ENCODE measurements around the gene ANKRD22. TPM values are rescaled to one million over a fixed set of nuclear protein-coding genes. Genes with fewer than 3 reads are reported as not detected.
"Not testable (repeated sequence)": the region's sequence is repeated elsewhere in the genome, so short reads cannot be mapped to it uniquely, and the experiment has no call there.

Gene ANKRD22
- not detected for polyA plus RNA-seq (ENCODE audit: insufficient read length)

GRCh38 chr10:88851706-88852105 lies at the start of gene ANKRD22:
TSS of gene ANKRD22 (minus strand) at chr10:88851844. CDS start at chr10:88851607, 237 bp downstream.
- no peak for DNase-seq

- no peak for DNase-seq
These were observed 48.2 kb upstream of the ANKRD22 start for GRCh38 chr10:88899886-88900285.

DNA sequence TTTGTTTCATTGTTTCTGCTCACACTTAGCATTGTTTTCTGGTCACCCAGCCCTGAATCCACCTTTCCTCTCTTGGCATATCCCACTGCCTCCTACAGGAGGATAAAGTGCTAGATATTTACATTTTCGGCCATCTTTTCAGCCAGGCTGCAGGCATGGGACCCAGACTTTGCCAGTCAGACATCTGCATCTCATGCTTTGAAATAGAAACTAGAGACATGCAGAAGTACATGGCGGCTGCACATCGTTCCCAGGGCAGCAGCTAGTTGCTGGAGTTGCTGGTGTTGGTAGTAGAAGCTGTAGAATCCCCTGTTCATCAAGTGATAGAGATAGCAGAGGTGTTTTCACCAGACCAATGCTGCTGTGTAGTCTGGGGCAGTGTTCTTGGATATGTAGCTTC lies 47.1 kb upstream of the ANKRD22 start:
- DNase-seq: no peak

- peak; percentile 59 for DNase-seq
These were observed 45.6 kb upstream of the ANKRD22 start for GRCh38 chr10:88896994-88897853.

GRCh38 chr10:88896372-88896993 lies 44.8 kb upstream of the ANKRD22 start:
- DNase-seq: no peak

DNA sequence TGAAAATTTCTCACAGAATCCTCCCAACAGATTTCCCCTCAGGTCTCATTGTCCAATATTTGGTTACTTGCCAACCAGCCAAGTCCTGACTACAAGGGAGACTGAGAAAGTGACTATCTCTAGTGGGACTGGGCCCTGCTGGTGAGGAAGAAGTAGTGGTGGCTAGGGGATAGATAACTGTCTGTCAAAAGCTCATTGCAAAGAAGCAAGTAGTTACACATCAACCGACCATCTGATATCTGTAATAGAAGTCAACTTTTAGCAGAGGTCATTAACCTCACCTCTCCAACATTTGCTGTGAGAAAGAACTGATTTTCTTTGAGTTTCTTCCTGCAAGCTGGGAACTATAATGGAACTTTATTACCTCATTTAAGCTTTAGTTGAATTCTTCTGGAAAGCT lies 43.6 kb upstream of the ANKRD22 start:
- DNase-seq: no peak

DNA sequence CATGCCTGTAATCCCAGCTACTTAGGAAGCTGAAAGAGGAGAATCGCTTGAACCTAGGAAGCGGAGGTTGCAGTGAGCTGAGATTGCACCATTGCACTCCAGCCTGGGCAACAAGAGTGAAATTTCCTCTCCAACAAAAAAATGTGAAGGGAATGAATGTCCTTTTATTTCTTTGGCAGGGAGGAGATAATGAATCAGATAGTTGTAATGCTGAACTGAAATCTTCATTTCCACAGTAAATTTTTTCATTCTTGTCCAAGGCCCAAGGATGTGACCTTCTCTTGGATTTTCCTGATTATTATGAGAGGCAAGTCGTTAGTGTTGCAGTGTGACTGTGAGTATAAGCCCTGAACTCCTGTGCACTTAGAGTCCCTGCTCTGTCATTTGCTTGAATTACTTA lies 42.0 kb upstream of the ANKRD22 start:
- DNase-seq: no peak

- no peak for DNase-seq
These were observed 40.8 kb upstream of the ANKRD22 start for GRCh38 chr10:88892222-88892967.

GRCh38 chr10:88890681-88891381 lies 39.2 kb upstream of the ANKRD22 start:
- no peak for DNase-seq

DNA sequence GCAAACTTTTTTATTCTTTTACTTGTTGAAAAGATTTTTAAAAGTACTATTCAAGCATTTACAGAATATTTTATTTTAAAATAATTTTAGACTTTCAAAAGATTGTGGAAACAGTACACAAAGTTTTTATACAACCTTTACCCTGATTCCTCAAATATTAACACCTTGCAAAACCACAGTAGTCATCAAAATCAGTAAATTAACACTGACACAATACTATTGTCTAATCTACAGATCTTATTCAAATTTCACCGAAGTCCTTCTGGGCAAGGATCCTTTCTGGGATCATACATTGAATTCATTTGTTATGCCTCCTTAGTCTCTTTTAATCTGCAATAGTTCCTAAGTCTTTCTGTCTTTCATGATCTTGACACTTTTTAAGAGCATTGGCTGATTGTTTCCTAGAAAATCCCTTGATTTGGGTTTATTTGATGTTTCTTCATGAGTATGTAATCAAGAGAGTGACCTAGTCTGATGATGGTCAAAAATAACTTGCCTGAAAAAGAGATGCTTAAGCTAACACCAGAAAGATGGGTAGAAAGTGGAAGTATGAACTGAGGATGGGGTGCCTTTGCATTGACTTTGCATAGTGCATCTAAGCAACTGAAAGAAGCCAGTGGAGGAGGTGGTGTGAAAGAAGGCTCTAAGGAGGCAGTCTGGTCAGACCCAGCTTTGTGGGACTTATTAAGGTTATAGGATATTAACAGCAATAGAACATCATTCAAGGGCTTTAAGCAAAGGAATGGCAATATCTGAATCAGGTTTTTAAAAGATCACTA lies 38.1 kb upstream of the ANKRD22 start:
- no peak for DNase-seq

DNA sequence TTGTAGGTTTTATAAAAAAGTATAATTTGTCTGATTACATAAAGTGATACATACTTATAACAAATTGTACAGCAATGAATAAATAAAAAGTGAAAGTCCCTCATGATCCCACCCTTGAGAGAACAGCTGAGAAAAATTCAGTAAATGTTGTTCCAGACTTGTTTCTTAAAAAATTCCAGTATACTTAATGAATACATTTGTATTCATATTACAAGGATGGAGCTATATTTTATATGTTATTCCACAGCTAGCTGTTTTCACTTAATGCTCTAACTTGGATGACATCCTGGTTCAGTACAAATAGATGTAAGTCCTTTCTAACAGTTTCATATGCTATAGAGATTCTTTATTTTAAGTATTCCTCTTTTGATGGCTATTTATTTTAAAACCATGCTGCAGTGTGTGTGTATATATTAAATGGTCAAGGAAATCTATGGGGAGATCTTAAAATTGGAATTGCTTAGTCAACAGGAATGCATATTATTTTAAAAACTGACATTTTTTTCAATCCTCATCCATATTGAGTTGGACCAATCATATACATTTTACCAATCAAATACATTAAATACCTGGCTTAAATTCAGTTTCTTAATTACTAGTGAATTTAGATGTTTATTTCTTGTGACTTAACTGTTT lies 37.3 kb upstream of the ANKRD22 start:
- peak; percentile 41 for DNase-seq

GRCh38 chr10:88886557-88886956 lies 34.9 kb upstream of the ANKRD22 start:
- DNase-seq: no peak

GRCh38 chr10:88883448-88883809 lies 31.8 kb upstream of the ANKRD22 start:
- DNase-seq: no peak

DNA sequence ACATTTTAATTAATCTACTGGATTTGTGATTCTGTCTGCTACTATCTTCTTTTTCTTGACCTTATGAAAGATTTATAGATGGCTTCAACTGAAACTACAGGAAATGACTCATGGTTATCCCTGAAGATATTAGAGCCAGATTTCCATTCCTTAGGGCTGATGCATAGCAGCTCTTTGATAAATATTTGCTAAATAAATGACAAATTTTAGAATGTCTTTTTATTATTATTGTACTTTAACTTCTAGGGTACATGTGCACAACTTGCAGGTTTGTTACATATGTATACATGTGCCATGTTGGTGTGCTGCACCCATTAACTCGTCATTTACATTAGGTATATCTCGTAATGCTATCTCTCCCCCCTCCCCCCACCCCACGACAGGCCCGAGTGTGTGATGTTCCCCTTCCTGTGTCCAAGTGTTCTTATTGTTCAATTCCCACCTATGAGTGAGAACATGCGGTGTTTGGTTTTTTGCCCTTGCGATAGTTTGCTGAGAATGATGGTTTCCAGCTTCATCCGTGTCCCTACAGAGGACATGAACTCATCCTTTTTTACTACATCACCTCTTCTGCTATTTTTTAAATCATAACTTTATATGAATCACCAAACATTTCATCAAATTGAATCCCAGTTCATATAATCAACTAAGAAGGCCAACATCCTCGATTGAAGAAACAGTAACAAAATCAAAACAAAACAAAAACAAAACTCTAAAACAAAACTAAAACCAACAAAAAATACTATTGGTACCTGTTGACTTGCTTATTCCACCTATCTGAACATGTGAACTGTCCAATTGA lies 31.2 kb upstream of the ANKRD22 start:
- DNase-seq: not testable (repeated sequence)

GRCh38 chr10:88881922-88882645 lies 30.4 kb upstream of the ANKRD22 start:
- DNase-seq: no peak

DNA sequence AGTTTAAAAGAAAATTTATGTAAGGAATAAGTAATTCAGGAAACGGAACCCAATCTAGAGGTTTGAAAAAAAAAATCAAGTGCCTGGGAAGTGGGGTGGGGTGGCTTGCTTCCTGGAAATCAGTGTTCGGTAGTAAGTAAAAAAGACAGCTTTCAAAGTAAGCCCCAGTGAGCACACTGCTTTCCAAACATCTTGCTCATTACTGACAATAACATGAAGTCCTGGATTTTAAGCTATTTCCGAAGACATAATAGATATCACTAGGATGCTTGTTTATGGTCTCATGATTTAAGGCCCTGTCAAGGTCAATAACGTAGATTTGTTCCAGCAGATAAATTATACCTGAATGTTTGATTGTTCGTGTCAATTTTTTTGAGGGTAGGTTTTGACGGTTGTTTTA lies 29.7 kb upstream of the ANKRD22 start:
- peak; percentile 36 for DNase-seq

DNA sequence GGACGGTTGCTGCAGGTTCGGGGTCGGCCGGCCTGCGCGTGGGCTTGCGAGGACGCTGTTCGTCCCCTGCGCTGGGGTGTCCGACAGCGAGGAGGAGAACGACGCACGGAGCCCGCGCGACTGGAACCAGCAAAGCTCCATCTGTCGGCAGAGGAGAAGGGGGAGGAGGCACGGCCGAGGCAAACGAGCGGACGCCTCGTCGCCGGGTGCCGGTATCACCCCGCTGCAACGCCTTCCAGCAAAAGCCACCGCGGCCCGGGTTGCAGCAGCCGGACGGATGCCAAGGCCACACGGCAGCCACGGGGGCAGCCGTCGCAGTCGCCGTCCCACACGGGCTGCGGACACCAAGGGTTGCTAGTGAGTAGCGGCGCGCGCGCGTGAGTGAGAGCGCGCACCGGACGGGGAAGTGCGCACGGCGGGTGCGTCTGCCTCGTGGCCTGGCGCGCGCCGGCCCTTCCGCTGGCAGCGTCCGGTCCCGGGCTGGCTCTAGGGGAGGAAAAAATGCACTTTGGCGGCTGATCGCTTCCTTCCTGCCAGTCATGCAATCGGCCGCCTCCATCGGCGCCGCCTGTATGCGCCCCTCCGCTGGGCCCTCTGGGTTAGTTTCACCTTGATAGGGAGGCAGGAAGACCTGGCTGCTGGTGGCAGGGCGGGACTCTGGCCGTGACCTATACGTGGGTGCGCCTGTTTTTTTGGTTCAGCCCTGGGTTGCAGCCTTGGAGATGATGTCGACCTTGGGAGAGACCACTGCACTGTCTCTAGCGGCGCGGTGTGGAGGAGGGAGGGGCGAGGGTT lies 28.8 kb upstream of the ANKRD22 start:
- peak; percentile 85 for DNase-seq

- no peak for DNase-seq
These were observed 28.1 kb upstream of the ANKRD22 start, which contains the start of gene STAMBPL1 for GRCh38 chr10:88879534-88880281. TSS of gene STAMBPL1 (plus strand) at chr10:88880245. CDS start at chr10:88901709, 21,464 bp downstream.

Measured in hindlimb muscle (tissue), 1 donor.